Urothelium cell line (cell line): ENCODE data around the gene SULT6B1.

Experiments
- DNase-seq: peaks from one replicate; pipeline ENCODE4 v3.0.0; 2011; ENCODE audit warnings: low spot score, mixed read lengths
- FAIRE-seq: peaks from 2 replicates; lab custom pipeline; 2011; peaks lifted over from hg19 to GRCh38; lab: Jason Lieb, UNC

Gene SULT6B1

GRCh38 chr2:37154785-37155184, 33.7 kb downstream of the SULT6B1 start:
- DNase-seq, result no peak

GRCh38 chr2:37153224-37153623, 35.2 kb downstream of the SULT6B1 start:
- DNase-seq (no peak), FAIRE-seq (no peak)

More at GRCh38 chr2:37154785-37155184, 33.7 kb downstream of the SULT6B1 start:
- FAIRE-seq, result no peak

- DNase-seq (no peak), FAIRE-seq (no peak)
Observed at GRCh38 chr2:37149626-37150322, 38.7 kb downstream of the SULT6B1 start.

GRCh38 chr2:37148325-37148724, 40.1 kb downstream of the SULT6B1 start:
- DNase-seq, result no peak
- no peak for FAIRE-seq

DNA sequence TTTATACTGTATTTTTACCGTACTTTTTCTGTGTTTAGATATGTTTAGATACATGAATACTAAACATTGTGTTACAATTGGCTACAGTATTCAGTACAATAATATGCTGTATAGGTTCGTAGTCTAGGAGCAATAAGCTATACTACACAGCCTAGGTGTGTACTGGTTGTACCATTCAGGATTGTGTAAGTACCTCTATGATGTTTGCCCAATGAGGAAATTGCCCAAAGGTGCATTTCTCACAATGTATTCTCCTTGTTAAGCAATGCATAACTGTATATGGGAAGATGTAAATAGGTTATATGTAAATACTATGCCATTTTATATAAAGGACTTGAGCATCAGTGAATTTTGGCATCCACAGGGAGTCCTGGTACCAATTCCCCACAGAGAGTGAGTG, 42.4 kb downstream of the SULT6B1 start:
- FAIRE-seq, result no peak
- no peak for DNase-seq

DNA sequence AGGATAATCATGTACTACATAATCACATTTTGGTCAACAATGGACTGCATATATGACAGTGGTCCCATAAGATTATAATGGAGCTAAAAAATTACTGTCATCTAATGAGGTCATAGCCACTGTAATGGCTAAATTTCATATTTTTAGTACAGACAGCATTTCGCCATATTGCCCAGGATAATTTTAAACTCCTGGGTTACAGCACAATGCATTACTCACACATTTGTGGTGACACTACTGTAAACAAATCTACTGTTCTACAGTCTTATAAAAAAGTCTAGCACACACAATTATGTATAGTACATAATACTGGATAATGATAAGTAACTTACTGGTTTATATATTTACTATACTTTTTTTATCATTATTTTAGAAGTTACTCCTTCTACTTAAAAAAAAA, 44.5 kb downstream of the SULT6B1 start:
- DNase-seq, result no peak

DNA sequence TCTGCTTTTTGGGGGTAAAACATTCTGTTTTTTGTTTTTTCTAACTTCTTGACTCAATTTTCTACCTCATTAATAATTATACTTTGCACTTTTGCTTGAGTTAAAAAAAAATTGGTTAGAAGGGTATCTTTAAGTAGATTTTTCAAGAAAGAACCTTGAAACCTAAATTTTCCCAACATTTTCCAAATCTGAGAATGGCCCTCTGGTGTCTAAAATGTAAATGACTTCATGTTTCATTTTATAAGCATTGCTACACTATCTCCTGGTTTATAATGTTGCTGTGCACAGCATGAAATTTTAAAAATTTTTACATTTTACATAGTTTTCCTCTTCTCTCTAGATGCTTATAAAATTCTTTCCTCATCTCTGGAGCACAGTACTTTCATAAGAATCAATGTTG, 45.9 kb downstream of the SULT6B1 start:
- FAIRE-seq (no peak), DNase-seq (no peak)

More for the DNA sequence above, 44.5 kb downstream of the SULT6B1 start:
- FAIRE-seq, result no peak

- no peak for FAIRE-seq
- no peak for DNase-seq
Observed at GRCh38 chr2:37132914-37133313, 55.6 kb downstream of the SULT6B1 start.

GRCh38 chr2:37125416-37125815, 63.1 kb downstream of the SULT6B1 start:
- no peak for FAIRE-seq

GRCh38 chr2:37119157-37119556, 69.3 kb downstream of the SULT6B1 start:
- FAIRE-seq, result no peak
- DNase-seq, result no peak

More at GRCh38 chr2:37125416-37125815, 63.1 kb downstream of the SULT6B1 start:
- DNase-seq, result no peak
